ENCODE results near the gene LRRC8E. TPM values are rescaled to one million over a fixed set of nuclear protein-coding genes. Genes with fewer than 3 reads are reported as not detected.

Gene LRRC8E
- total RNA-seq, 1 donor from 2014 or later: not detected

GRCh38 chr19:7869453-7869909 is 18.8 kb upstream of the LRRC8E start:
- DNase-seq: peak; percentile 85
- Mint-ChIP-seq H3K9me3 (peaks cover 3% of the 10 kb centered on the region), H3K4me1 (peaks cover 41% of the 10 kb centered on the region), H3K4me3 (peak overlapping the region; percentile 67), H3K36me3 (ENCODE audit: low read depth) (no peaks in the 10 kb centered on the region), H3K27ac (no peak overlapping the region), H3K27me3 (peaks cover 30% of the 10 kb centered on the region)
- ATAC-seq (ENCODE audit: low read depth): peak; percentile 67
- intact Hi-C loops (cut with micrococcal nuclease): loop anchor here (1.0 to 2.0 kb wide), 7 partner anchors 17 to 190 kb away; partner anchors contain the start of genes MAP2K7, SNAPC2 and TIMM44
- ChIA-PET CTCF (interaction anchor here (0.9 to 2.2 kb wide), 11 partner anchors 10 to 231 kb away, joined by 3 to 14 read pairs (median 5); partner anchors contain the start of genes MAP2K7, SNAPC2, STXBP2 and TIMM44), POLR2A (interaction anchor here (1.1 to 2.2 kb wide), 8 partner anchors 16 to 240 kb away, joined by 3 to 15 read pairs (median 4); partner anchors contain the start of genes FCER2, MAP2K7, PET100 and SNAPC2)
- TF ChIP-seq CTCF (IDR thresholded peaks at IDR 0.05): no peak

GRCh38 chr19:7869910-7870511 is 18.3 kb upstream of the LRRC8E start:
- H3K4me3 Mint-ChIP-seq: peak overlapping the region; percentile 72
- intact Hi-C loops (cut with micrococcal nuclease): loop anchor here (1.0 to 2.0 kb wide), 7 partner anchors 17 to 191 kb away; partner anchors contain the start of genes MAP2K7, SNAPC2 and TIMM44
- no peak for ATAC-seq (ENCODE audit: low read depth)
- H3K27ac Mint-ChIP-seq: no peak overlapping the region
- H3K27me3 Mint-ChIP-seq: peaks cover 29% of the 10 kb centered on the region
- H3K36me3 Mint-ChIP-seq (ENCODE audit: low read depth): no peaks in the 10 kb centered on the region
- peaks cover 42% of the 10 kb centered on the region for H3K4me1 Mint-ChIP-seq
- CTCF ChIA-PET: interaction anchor here (0.9 to 2.2 kb wide), 11 partner anchors 9 to 232 kb away, joined by 3 to 14 read pairs (median 5); partner anchors contain the start of genes MAP2K7, SNAPC2, STXBP2 and TIMM44
- H3K9me3 Mint-ChIP-seq: peaks cover 3% of the 10 kb centered on the region
- no peak for TF ChIP-seq CTCF (IDR thresholded peaks at IDR 0.05)
- no peak for DNase-seq
- POLR2A ChIA-PET: interaction anchor here (1.2 to 2.2 kb wide), 5 partner anchors 32 to 240 kb away, joined by 3 to 15 read pairs (median 7); partner anchors contain the start of genes MAP2K7, PET100, SNAPC2 and TIMM44

GRCh38 chr19:7870571-7871436 is 17.5 kb upstream of the LRRC8E start:
- TF ChIP-seq CTCF (IDR thresholded peaks at IDR 0.05): no peak
- H3K36me3 Mint-ChIP-seq (ENCODE audit: low read depth): no peaks in the 10 kb centered on the region
- H3K27me3 Mint-ChIP-seq: peaks cover 22% of the 10 kb centered on the region
- peaks cover 37% of the 10 kb centered on the region for H3K4me1 Mint-ChIP-seq
- H3K27ac Mint-ChIP-seq: no peak overlapping the region
- intact Hi-C loops (cut with micrococcal nuclease): no loop called here
- peak overlapping the region; percentile 33 for H3K4me3 Mint-ChIP-seq
- ATAC-seq (ENCODE audit: low read depth) (no peak), DNase-seq (no peak)
- POLR2A ChIA-PET: interaction anchor here (0.5 to 0.7 kb wide), 2 partner anchors 28 to 609 kb away, joined by 4 to 9 read pairs; no protein-coding TSS in a partner anchor
- CTCF ChIA-PET: interaction anchor here (0.7 kb wide), 1 partner anchor 140 kb away, joined by 3 read pairs; no protein-coding TSS in a partner anchor
- H3K9me3 Mint-ChIP-seq: peaks cover 3% of the 10 kb centered on the region

- Mint-ChIP-seq H3K27me3 (peaks cover 24% of the 10 kb centered on the region), H3K4me3 (peak overlapping the region; percentile 33), H3K36me3 (ENCODE audit: low read depth) (no peaks in the 10 kb centered on the region), H3K4me1 (peaks cover 37% of the 10 kb centered on the region), H3K9me3 (peaks cover 3% of the 10 kb centered on the region), H3K27ac (no peak overlapping the region)
- no peak for TF ChIP-seq CTCF (IDR thresholded peaks at IDR 0.05)
- ChIA-PET POLR2A (no interaction called here), CTCF (no interaction called here)
- ATAC-seq (ENCODE audit: low read depth) (peak; percentile 2), DNase-seq (peak; percentile 57)
- intact Hi-C loops (cut with micrococcal nuclease): no loop called here
These were observed 16.6 kb upstream of the LRRC8E start for GRCh38 chr19:7871437-7872305.

All from activated B cell treated with CpG ODN at 0.5 μM for 24 hours (primary cell).